ENCODE data around the gene HYAL3.

Gene HYAL3

GRCh38 chr3:50340147-50340447 lies 40.9 kb upstream of the HYAL3 start:
- Histone ChIP-seq H3K27ac (ENCODE audit: low read length) (peak overlapping the region; percentile 31), H3K9ac (ENCODE audit: low read length in 2 of 2) (peak overlapping the region; percentile 50 to 55), H3K36me3 (ENCODE audit: control insufficient read depth in 2 of 2, insufficient read depth in 2 of 2, low read length in 2 of 2) (no peaks in the 10 kb centered on the region), H3K9me3 (ENCODE audit: control insufficient read depth in 2 of 2, low read length in 2 of 2) (no peaks in the 10 kb centered on the region), H3K27me3 (ENCODE audit: control insufficient read depth in 1 of 2, insufficient read depth in 2 of 2, low read length in 2 of 2) (peaks cover 0 to 3% of the 10 kb centered on the region in 2 donors), H3K4me1 (ENCODE audit: control insufficient read depth, insufficient read depth, low read length) (peaks cover 50% of the 10 kb centered on the region), H3K4me3 (ENCODE audit: low read length in 2 of 2) (peak overlapping the region; percentile 67 to 73)

GRCh38 chr3:50339485-50340146 lies 40.4 kb upstream of the HYAL3 start:
- peak overlapping the region; percentile 67 to 73 for H3K4me3 ChIP-seq (ENCODE audit: low read length in 2 of 2)
- peak overlapping the region; percentile 50 to 55 for H3K9ac ChIP-seq (ENCODE audit: low read length in 2 of 2)
- H3K27me3 ChIP-seq (ENCODE audit: control insufficient read depth in 1 of 2, insufficient read depth in 2 of 2, low read length in 2 of 2): no peaks in the 10 kb centered on the region
- peaks cover 49% of the 10 kb centered on the region for H3K4me1 ChIP-seq (ENCODE audit: control insufficient read depth, insufficient read depth, low read length)
- no peaks in the 10 kb centered on the region for H3K36me3 ChIP-seq (ENCODE audit: control insufficient read depth in 2 of 2, insufficient read depth in 2 of 2, low read length in 2 of 2)
- no peaks in the 10 kb centered on the region for H3K9me3 ChIP-seq (ENCODE audit: control insufficient read depth in 2 of 2, low read length in 2 of 2)
- H3K27ac ChIP-seq (ENCODE audit: low read length): peak overlapping the region; percentile 31

DNA sequence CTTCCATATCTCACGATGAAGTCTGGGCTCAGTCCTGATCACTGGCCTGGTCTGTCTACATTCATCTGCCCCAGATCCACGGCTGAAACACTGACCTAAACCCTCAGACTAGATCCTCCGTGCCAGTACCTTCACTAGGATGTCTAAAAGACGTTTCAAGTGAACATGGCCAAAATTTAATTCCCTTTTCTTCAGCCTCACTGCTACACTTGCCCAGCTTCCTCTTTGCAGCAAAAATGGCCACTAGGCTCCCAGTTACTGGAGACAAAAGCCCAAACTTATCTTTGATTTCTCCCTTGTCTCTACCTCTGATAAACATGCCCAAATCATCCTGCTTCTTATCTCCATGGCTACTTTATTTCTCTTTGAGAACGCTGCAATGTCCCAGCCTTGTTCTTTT lies 39.8 kb upstream of the HYAL3 start:
- Histone ChIP-seq H3K27me3 (ENCODE audit: control insufficient read depth in 1 of 2, insufficient read depth in 2 of 2, low read length in 2 of 2) (no peaks in the 10 kb centered on the region), H3K4me1 (ENCODE audit: control insufficient read depth, insufficient read depth, low read length) (peaks cover 56% of the 10 kb centered on the region), H3K9ac (ENCODE audit: low read length in 2 of 2) (peak overlapping the region in 1 of 2 donors; percentile 21), H3K9me3 (ENCODE audit: control insufficient read depth in 2 of 2, low read length in 2 of 2) (no peaks in the 10 kb centered on the region), H3K27ac (ENCODE audit: low read length) (peak overlapping the region; percentile 89), H3K36me3 (ENCODE audit: control insufficient read depth in 2 of 2, insufficient read depth in 2 of 2, low read length in 2 of 2) (peaks cover 0 to 5% of the 10 kb centered on the region in 2 donors), H3K4me3 (ENCODE audit: low read length in 2 of 2) (peak overlapping the region in 1 of 2 donors; percentile 44)

DNA sequence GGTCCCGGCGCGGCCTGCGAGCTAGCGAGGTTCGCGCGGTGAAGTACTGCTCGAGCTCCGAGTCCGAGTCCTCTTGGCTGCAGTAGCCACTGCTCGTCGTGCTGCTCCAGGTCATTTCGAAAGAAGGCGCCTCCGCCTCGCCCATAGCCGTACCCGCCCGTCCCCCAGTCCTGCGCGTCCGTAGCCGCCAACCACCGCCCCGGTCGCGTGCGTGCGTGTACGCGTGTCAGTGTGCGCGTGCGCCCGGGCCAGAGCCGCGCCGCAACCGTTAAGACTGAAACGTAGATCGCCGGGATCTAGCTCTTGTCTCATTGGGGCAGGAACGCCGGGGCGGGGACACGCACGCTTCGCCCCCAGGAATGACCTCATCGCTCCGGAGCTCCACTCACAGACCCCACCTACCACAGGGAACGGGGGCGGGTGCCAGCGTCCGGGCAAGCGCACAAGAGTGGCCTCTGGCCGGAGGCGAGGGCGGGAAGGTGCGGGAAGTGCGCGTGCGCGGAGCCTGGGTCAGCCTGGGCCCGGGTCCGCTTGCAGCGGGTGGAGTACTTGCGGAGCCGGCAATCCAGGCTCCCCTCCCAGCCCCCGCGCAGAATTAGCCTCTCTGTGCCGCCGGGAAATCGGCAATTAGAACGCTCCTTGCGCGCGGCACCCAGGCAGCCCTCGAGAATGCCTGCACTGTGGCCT lies 38.1 kb upstream of the HYAL3 start:
- Histone ChIP-seq H3K9ac (ENCODE audit: low read length in 2 of 2) (peak overlapping the region; percentile 87 to 90), H3K4me3 (ENCODE audit: low read length in 2 of 2) (peak overlapping the region; percentile 89), H3K9me3 (ENCODE audit: control insufficient read depth in 2 of 2, low read length in 2 of 2) (no peaks in the 10 kb centered on the region), H3K4me1 (ENCODE audit: control insufficient read depth, insufficient read depth, low read length) (peaks cover 59% of the 10 kb centered on the region), H3K27ac (ENCODE audit: low read length) (peak overlapping the region; percentile 89), H3K27me3 (ENCODE audit: control insufficient read depth in 1 of 2, insufficient read depth in 2 of 2, low read length in 2 of 2) (no peaks in the 10 kb centered on the region), H3K36me3 (ENCODE audit: control insufficient read depth in 2 of 2, insufficient read depth in 2 of 2, low read length in 2 of 2) (peaks cover 3 to 6% of the 10 kb centered on the region in 2 donors)

- Histone ChIP-seq H3K27me3 (ENCODE audit: control insufficient read depth in 1 of 2, insufficient read depth in 2 of 2, low read length in 2 of 2) (no peaks in the 10 kb centered on the region), H3K9ac (ENCODE audit: low read length in 2 of 2) (peak overlapping the region; percentile 87 to 90), H3K9me3 (ENCODE audit: control insufficient read depth in 2 of 2, low read length in 2 of 2) (no peaks in the 10 kb centered on the region), H3K4me1 (ENCODE audit: control insufficient read depth, insufficient read depth, low read length) (peaks cover 58% of the 10 kb centered on the region), H3K36me3 (ENCODE audit: control insufficient read depth in 2 of 2, insufficient read depth in 2 of 2, low read length in 2 of 2) (peaks cover 9 to 10% of the 10 kb centered on the region in 2 donors), H3K4me3 (ENCODE audit: low read length in 2 of 2) (peak overlapping the region; percentile 89), H3K27ac (ENCODE audit: low read length) (peak overlapping the region; percentile 89)
Measured at GRCh38 chr3:50336452-50337174, 37.4 kb upstream of the HYAL3 start.

- H3K4me1 ChIP-seq (ENCODE audit: control insufficient read depth, insufficient read depth, low read length): peaks cover 46% of the 10 kb centered on the region
- peaks cover 29% of the 10 kb centered on the region in 2 donors for H3K36me3 ChIP-seq (ENCODE audit: control insufficient read depth in 2 of 2, insufficient read depth in 2 of 2, low read length in 2 of 2)
- H3K4me3 ChIP-seq (ENCODE audit: low read length in 2 of 2): no peak overlapping the region
- H3K27me3 ChIP-seq (ENCODE audit: control insufficient read depth in 1 of 2, insufficient read depth in 2 of 2, low read length in 2 of 2): no peaks in the 10 kb centered on the region
- peak overlapping the region; percentile 64 for H3K27ac ChIP-seq (ENCODE audit: low read length)
- H3K9ac ChIP-seq (ENCODE audit: low read length in 2 of 2): peak overlapping the region; percentile 36 to 42
- H3K9me3 ChIP-seq (ENCODE audit: control insufficient read depth in 2 of 2, low read length in 2 of 2): no peaks in the 10 kb centered on the region
Measured at GRCh38 chr3:50334339-50335075, 35.3 kb upstream of the HYAL3 start.

DNA sequence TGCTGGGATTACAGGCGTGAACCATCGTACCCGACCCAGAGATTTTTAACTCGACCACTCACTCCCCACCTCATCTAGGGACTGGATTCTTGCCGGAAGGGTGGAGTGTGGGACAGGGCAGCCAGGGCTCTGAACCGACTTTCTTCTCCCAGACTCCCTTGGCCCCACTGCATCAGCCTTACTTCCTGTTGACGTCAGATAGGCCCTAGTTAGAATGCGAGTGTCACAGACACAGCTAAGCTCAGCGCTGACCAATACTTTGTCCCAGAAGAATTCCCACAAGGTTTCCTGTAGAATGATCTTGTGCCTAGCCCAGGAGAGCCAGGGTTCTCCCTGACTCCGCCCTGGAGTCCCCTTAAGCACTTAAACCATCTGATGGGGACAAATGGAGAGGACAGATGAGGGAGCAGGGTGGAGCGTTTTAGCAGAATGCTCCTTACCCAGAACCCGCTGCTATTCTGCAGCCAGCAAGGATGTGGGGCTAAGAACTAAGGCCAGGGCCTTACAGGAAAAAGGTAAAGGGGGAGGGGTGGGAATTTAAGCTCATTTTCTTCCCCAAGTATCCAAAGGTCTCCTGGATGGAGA lies 34.6 kb upstream of the HYAL3 start:
- H3K36me3 ChIP-seq (ENCODE audit: control insufficient read depth in 2 of 2, insufficient read depth in 2 of 2, low read length in 2 of 2): peaks cover 30 to 32% of the 10 kb centered on the region in 2 donors
- peak overlapping the region; percentile 64 for H3K27ac ChIP-seq (ENCODE audit: low read length)
- H3K9ac ChIP-seq (ENCODE audit: low read length in 2 of 2): peak overlapping the region; percentile 29 to 42
- no peaks in the 10 kb centered on the region for H3K27me3 ChIP-seq (ENCODE audit: control insufficient read depth in 1 of 2, insufficient read depth in 2 of 2, low read length in 2 of 2)
- H3K4me1 ChIP-seq (ENCODE audit: control insufficient read depth, insufficient read depth, low read length): peaks cover 45% of the 10 kb centered on the region
- H3K9me3 ChIP-seq (ENCODE audit: control insufficient read depth in 2 of 2, low read length in 2 of 2): no peaks in the 10 kb centered on the region
- H3K4me3 ChIP-seq (ENCODE audit: low read length in 2 of 2): peak overlapping the region in 1 of 2 donors; percentile 35

- Histone ChIP-seq H3K36me3 (ENCODE audit: control insufficient read depth in 2 of 2, insufficient read depth in 2 of 2, low read length in 2 of 2) (peaks cover 30 to 32% of the 10 kb centered on the region in 2 donors), H3K9me3 (ENCODE audit: control insufficient read depth in 2 of 2, low read length in 2 of 2) (no peaks in the 10 kb centered on the region), H3K27ac (ENCODE audit: low read length) (no peak overlapping the region), H3K9ac (ENCODE audit: low read length in 2 of 2) (no peak overlapping the region), H3K4me3 (ENCODE audit: low read length in 2 of 2) (no peak overlapping the region), H3K4me1 (ENCODE audit: control insufficient read depth, insufficient read depth, low read length) (peaks cover 45% of the 10 kb centered on the region), H3K27me3 (ENCODE audit: control insufficient read depth in 1 of 2, insufficient read depth in 2 of 2, low read length in 2 of 2) (no peaks in the 10 kb centered on the region)
Measured at GRCh38 chr3:50331364-50331907, 32.2 kb upstream of the HYAL3 start.

DNA sequence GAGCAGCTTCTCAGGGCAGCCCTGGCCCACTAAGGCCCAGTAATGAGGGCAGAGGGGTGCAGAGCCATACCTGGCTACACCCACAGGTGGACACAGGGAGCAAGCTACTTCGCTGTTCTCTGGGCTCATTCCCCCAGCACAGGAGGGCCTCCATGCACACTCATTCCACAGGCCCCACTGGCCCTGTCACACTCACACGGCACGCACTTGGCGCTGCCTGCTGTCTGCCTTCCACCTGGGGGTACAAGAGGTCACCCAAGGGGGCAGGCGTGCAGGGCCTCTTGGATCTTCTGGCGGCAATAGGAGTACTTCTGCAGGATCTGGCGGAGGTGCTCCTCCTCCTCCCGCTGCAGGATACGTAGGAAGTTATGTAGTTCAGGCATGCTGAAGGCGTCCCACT lies 31.1 kb upstream of the HYAL3 start:
- no peaks in the 10 kb centered on the region for H3K27me3 ChIP-seq (ENCODE audit: control insufficient read depth in 1 of 2, insufficient read depth in 2 of 2, low read length in 2 of 2)
- no peak overlapping the region for H3K27ac ChIP-seq (ENCODE audit: low read length)
- H3K36me3 ChIP-seq (ENCODE audit: control insufficient read depth in 2 of 2, insufficient read depth in 2 of 2, low read length in 2 of 2): peaks cover 39 to 41% of the 10 kb centered on the region in 2 donors
- no peak overlapping the region for H3K9ac ChIP-seq (ENCODE audit: low read length in 2 of 2)
- H3K4me1 ChIP-seq (ENCODE audit: control insufficient read depth, insufficient read depth, low read length): peaks cover 34% of the 10 kb centered on the region
- H3K9me3 ChIP-seq (ENCODE audit: control insufficient read depth in 2 of 2, low read length in 2 of 2): no peaks in the 10 kb centered on the region
- H3K4me3 ChIP-seq (ENCODE audit: low read length in 2 of 2): no peak overlapping the region
